Loucy (cell line): ENCODE measurements around the gene TDRD12.

Experiments
- EZH2phosphoT487 ChIP-seq: fragments of 200-600 bp; IDR thresholded peaks from 2 replicates; pipeline ENCODE4 v1.6.1; 2018; ENCODE audit warnings: antibody characterized with exemption, mild to moderate bottlenecking, moderate library complexity, borderline replicate concordance
- TF ChIP-seq, protein P1 (sequence below): fragments of 200-600 bp; sonication (generic); conservative IDR thresholded peaks from 2 replicates; pipeline ENCODE4 v1.5.1; 2014; ENCODE audit warnings: mild to moderate bottlenecking, antibody characterized with exemption, low read length

DNA sequence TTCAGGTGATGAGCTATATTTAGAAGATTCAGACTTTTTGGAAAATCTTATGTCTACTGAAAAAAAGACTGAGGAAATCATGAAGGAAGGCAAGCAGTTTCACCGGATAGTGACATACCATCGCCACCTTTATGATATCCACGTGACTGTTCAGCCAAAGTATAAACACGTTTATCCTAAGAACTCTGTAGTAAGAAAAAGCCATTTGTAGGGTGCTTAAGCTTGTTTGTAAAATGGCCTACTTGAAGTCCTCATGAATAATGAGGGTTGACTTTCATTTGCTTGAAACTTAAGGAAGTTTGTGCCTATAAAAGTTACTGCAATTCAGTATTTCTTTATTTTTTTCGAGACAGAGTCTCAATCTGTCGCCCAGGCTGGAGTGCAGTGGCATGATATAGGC lies 7.8 kb upstream of the TDRD12 start:
- TF ChIP-seq, protein P1, sequence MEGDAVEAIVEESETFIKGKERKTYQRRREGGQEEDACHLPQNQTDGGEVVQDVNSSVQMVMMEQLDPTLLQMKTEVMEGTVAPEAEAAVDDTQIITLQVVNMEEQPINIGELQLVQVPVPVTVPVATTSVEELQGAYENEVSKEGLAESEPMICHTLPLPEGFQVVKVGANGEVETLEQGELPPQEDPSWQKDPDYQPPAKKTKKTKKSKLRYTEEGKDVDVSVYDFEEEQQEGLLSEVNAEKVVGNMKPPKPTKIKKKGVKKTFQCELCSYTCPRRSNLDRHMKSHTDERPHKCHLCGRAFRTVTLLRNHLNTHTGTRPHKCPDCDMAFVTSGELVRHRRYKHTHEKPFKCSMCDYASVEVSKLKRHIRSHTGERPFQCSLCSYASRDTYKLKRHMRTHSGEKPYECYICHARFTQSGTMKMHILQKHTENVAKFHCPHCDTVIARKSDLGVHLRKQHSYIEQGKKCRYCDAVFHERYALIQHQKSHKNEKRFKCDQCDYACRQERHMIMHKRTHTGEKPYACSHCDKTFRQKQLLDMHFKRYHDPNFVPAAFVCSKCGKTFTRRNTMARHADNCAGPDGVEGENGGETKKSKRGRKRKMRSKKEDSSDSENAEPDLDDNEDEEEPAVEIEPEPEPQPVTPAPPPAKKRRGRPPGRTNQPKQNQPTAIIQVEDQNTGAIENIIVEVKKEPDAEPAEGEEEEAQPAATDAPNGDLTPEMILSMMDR = no peak
- no peak for TF ChIP-seq EZH2phosphoT487
